ENCODE measurements around the gene DUSP19.
"Not testable (repeated sequence)": the region's sequence is repeated elsewhere in the genome, so short reads cannot be mapped to it uniquely, and the experiment has no call there.

Gene DUSP19, protein sequence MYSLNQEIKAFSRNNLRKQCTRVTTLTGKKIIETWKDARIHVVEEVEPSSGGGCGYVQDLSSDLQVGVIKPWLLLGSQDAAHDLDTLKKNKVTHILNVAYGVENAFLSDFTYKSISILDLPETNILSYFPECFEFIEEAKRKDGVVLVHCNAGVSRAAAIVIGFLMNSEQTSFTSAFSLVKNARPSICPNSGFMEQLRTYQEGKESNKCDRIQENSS

DNA sequence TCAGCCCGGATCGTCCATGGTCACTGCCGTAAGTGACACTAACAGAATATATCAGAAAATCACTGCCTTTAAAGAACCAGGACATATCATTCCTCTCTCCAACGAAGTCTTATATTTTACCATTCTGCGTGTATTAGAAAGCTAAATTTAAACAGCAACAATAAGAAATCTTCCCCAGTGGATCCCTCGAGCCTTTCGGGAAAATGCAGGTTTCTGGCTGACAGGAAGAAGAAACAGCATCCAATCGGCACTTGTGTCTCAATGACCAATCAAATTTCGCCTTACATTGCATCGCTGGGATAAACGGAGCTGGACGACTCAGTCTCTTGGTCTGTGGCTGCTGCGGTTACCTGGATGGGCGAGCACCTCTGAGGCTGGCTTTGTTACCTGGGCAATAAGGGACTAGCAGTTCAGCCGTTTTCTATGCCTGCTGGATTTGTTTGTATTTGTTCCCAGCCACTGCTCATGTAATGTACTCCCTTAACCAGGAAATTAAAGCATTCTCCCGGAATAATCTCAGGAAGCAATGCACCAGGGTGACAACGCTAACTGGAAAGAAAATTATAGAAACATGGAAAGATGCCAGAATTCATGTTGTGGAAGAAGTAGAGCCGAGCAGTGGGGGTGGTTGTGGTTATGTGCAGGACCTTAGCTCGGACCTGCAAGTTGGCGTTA, at the start of gene DUSP19:
DUSP19 (plus strand) TSS at position 284 of the 675 bp plus-strand sequence; CDS start at position 471, 187 bp downstream.
- DNase-seq (ENCODE audit: low spot score): peak; percentile 82

DNA sequence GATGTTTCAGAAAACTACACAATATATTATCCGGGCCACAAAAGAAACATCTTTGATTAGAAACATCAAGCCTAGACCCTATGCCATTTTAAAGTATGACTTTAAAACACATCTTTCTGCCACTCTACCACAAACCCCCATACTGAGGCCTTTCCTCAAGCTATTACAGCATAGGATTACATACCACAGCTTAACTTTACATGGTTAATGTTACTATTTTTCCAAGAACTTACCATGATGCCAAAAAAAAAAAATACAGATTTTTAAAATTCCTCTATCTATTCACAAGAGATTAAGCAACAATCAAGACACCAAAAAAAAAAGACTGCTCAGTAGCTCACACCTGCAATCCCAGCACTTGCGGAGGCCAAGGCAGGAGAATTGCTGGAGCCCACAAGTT, 49.3 kb upstream of the DUSP19 start:
- no peak for DNase-seq (ENCODE audit: low spot score)

- DNase-seq (ENCODE audit: low spot score): no peak
Measured at GRCh38 chr2:183031911-183032794, 46.4 kb upstream of the DUSP19 start.

- DNase-seq (ENCODE audit: low spot score): no peak
Measured at GRCh38 chr2:183033951-183034350, 44.6 kb upstream of the DUSP19 start.

DNA sequence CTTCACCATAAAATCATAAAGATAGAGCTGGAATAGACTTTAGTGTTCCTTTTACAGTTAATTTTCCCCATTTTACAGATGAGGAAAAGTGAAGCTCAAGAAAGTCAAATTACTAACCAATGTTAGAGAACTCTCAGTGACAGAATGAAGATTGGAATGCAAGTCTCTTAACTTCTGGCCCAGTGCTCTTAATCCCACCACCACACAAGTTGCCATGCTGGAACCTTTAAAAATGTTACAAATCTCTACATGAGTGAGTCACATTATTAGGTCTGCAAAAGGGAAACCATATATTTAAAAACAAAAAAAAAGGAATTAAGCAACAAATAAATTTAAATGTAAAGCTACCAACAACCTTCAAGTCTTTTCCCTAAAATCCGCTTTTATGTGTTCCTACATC, 43.7 kb upstream of the DUSP19 start:
- no peak for DNase-seq (ENCODE audit: low spot score)

DNA sequence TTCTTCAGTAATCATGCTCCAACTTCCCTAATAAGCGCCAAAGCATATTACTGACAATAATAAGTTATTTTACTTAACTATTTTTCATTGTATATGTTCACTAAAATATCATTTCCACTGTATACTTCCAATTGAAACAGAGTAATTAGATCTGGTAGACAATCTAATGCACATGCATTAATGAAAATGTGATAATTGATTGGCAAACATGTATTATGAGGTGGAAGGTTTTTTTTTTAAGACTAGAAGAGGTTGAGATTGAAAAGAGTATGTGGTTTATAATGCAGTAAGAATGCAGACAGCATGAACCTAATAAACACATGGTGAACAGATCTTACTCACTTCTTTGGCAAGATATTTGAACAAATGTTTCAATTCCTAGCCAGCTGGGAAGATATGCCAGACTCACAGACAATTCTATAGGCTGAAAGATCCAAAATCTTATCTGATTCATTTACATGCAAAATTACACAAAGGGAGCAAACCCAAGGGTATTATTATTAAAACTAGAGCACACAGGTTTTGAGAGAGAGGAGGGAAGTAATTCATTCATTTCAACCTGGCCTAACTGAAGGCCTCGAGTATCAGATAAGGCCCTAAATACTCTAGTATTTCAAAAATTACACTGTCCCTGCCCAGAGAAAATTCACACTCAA, 43.1 kb upstream of the DUSP19 start:
- DNase-seq (ENCODE audit: low spot score): no peak

GRCh38 chr2:183035954-183036669, 42.4 kb upstream of the DUSP19 start:
- DNase-seq (ENCODE audit: low spot score): no peak

DNA sequence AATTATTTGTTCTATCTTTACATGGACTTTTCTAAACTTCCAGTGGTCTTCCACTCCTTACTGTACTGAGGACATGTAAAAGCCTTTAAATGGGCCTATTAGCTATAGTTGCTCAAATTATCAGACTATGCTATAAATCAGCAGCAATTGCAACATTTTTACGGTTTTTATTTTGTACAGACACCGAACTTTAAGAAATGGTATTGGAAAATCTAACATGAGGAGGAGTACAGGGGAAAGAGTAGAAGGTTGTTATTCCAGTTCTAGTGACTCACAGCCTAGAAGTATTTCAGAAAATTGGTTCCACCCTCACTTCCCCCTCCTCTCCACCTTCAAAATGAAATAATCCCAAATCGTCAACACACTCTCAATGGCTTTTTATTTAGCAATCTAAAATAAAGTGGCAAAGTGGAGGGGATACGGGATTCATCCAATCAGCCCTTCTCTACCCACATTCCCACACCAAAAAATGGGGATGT, 41.4 kb upstream of the DUSP19 start:
- no peak for DNase-seq (ENCODE audit: low spot score)

GRCh38 chr2:183037553-183038340, 40.8 kb upstream of the DUSP19 start:
- DNase-seq (ENCODE audit: low spot score): peak; percentile 31

GRCh38 chr2:183038341-183039300, 39.9 kb upstream of the DUSP19 start, which contains the start of gene NCKAP1:
Gene NCKAP1 (minus strand): TSS chr2:183038457. CDS start chr2:183038099, 358 bp downstream.
- peak; percentile 79 for DNase-seq (ENCODE audit: low spot score)

GRCh38 chr2:183040604-183041003, 37.9 kb upstream of the DUSP19 start:
- no peak for DNase-seq (ENCODE audit: low spot score)

DNA sequence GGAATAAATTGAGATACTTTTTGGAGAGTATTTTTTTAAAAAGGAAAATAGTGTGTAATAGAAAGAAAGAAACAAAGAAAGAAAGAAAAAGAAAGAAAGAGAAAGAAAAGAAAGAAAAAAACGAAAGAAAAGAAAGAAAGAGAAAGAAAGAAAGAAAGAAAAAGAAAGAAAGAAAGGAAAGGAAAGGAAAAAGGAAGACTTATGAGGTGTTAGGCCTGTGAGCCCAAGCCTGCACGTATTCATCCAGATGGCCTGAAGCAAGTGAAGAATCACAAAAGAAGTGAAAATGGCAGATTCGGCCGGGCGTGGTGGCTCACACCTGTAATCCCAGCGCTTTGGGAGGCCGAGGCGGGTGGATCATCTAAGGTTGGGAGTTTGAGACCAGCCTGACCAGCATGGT, 35.0 kb upstream of the DUSP19 start:
- not testable (repeated sequence) for DNase-seq (ENCODE audit: low spot score)

- not testable (repeated sequence) for DNase-seq (ENCODE audit: low spot score)
Measured at GRCh38 chr2:183047486-183048125, 30.9 kb upstream of the DUSP19 start.

DNA sequence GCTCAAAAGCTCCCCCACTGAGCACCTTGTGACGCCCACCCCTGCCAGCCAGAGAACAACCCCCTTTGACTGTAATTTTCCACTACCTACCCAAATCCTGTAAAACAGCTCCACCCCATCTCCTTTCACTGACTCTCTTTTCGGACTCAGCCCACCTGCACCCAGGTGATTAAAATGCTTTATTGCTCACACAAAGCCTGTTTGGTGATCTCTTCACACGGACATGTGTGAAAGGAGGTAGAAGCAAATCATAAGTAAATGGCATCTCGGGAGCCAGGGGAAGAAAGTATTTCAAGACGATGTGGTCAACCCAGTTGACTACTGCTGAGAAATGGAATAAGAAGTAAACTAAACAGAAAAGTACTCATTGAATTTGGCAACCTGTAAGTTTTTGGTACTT, 29.1 kb upstream of the DUSP19 start:
- DNase-seq (ENCODE audit: low spot score): no peak

- no peak for DNase-seq (ENCODE audit: low spot score)
Measured at GRCh38 chr2:183057333-183057985, 21.1 kb upstream of the DUSP19 start.

- no peak for DNase-seq (ENCODE audit: low spot score)
Measured at GRCh38 chr2:183059561-183059960, 19.0 kb upstream of the DUSP19 start.

GRCh38 chr2:183060571-183061231, 17.8 kb upstream of the DUSP19 start:
- DNase-seq (ENCODE audit: low spot score): no peak

GRCh38 chr2:183063083-183063482, 15.5 kb upstream of the DUSP19 start:
- no peak for DNase-seq (ENCODE audit: low spot score)
